ENCODE measurements around the gene DSPP. TPM values are rescaled to one million over a fixed set of nuclear protein-coding genes. Genes with fewer than 3 reads are reported as not detected.

Gene DSPP
- total RNA-seq, 1 donor from 2014 or later, result not detected

DNA sequence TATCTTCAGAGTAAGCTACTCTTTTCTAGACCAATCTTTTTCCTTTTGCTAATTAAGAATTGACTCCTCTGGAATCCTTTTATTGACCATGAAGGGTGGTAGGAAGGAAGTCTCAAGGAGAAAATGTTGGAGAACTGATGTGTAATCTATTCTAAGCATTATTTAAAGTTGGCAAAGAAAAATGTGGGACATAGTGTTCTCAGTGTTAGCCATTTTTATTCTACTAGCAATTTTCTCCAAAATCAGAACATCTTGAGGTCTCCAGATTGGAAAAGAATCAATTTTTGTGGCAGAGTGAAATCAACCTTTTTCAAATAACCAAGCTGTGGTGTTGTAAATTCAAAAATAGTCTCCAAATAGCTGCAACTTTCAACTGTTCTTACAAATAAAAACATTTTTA lies 23.3 kb downstream of the DSPP start:
- Histone ChIP-seq H3K27ac (no peak overlapping the region), H3K9me3 (no peaks in the 10 kb centered on the region), H3K27me3 (no peaks in the 10 kb centered on the region), H3K4me3 (no peak overlapping the region), H3K4me1 (no peaks in the 10 kb centered on the region), H3K36me3 (no peaks in the 10 kb centered on the region)
- intact Hi-C loops (cut with DNase I), result no loop called here
- TF ChIP-seq, protein P1, sequence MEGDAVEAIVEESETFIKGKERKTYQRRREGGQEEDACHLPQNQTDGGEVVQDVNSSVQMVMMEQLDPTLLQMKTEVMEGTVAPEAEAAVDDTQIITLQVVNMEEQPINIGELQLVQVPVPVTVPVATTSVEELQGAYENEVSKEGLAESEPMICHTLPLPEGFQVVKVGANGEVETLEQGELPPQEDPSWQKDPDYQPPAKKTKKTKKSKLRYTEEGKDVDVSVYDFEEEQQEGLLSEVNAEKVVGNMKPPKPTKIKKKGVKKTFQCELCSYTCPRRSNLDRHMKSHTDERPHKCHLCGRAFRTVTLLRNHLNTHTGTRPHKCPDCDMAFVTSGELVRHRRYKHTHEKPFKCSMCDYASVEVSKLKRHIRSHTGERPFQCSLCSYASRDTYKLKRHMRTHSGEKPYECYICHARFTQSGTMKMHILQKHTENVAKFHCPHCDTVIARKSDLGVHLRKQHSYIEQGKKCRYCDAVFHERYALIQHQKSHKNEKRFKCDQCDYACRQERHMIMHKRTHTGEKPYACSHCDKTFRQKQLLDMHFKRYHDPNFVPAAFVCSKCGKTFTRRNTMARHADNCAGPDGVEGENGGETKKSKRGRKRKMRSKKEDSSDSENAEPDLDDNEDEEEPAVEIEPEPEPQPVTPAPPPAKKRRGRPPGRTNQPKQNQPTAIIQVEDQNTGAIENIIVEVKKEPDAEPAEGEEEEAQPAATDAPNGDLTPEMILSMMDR (IDR thresholded peaks at IDR 0.05), result no peak
- DNase-seq, result no peak
- no peak for ATAC-seq

DNA sequence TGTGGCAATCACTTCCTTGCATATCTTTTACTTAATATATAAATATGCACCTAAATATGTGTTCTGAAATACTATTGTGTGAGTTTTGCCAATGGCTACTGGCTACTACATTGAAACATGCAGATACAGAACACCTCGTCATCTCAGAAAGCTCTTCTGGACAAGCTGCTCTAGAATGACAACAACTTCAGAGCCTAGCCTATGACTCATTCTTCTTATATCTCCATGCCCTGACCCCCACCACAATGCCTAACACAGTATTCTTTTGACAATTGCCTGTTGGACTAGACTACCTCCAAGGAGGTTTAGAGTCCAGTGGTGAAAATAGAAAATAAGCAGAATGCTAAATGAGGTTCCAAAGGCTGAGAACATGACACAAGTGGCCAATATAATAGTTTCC lies 24.1 kb downstream of the DSPP start:
- ATAC-seq (no peak), DNase-seq (no peak)
- H3K4me1 ChIP-seq, result no peaks in the 10 kb centered on the region
- H3K36me3 ChIP-seq, result no peaks in the 10 kb centered on the region
- intact Hi-C loops (cut with DNase I), result no loop called here
- no peak overlapping the region for H3K27ac ChIP-seq
- H3K9me3 ChIP-seq, result no peaks in the 10 kb centered on the region
- H3K27me3 ChIP-seq, result no peaks in the 10 kb centered on the region
- no peak overlapping the region for H3K4me3 ChIP-seq
- TF ChIP-seq, protein P1 (IDR thresholded peaks at IDR 0.05), result no peak

DNA sequence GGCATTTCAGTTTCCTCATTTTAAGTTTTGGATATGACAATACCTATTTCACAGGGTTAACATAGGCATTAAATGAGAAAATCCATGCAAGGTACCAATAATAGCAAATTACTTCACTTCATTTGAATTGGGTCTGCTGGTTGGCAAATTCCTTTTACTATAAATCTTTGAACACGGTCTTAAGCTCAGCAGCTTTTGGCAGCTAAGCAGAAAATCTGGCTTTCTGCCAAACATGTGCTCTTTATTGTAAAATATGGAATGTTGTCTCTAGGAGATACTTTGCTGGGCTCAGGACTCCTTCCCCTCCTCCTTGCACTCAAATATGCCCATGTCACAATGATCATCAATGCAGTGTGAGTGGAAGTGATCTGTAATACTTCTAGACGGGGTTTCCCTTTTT lies 24.9 kb downstream of the DSPP start:
- ATAC-seq (no peak), DNase-seq (no peak)
- Histone ChIP-seq H3K27me3 (no peaks in the 10 kb centered on the region), H3K27ac (no peak overlapping the region), H3K36me3 (no peaks in the 10 kb centered on the region), H3K4me1 (no peaks in the 10 kb centered on the region), H3K4me3 (no peak overlapping the region), H3K9me3 (no peaks in the 10 kb centered on the region)
- TF ChIP-seq, protein P1 (IDR thresholded peaks at IDR 0.05), result no peak
- intact Hi-C loops (cut with DNase I), result no loop called here

DNA sequence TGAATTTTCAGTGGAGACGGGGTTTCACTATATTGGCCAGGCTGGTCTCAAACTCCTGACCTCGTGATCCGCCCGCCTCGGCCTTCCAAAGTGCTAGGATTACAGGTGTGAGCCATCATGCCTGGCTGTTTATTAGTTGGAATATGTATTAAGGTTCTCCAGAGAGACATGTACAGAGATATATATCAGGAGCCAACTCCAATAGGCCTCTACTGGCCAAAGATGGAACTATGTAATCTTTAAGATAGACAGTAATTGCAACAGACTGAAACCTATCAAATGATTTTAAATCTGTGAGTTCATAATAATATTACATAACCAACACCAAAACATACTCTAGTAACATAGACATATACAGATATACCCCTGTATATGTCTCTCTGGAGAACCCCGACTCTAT lies 36.0 kb downstream of the DSPP start:
- H3K36me3 ChIP-seq, result no peaks in the 10 kb centered on the region
- ATAC-seq, result no peak
- no peak overlapping the region for H3K4me3 ChIP-seq
- no peak overlapping the region for H3K27ac ChIP-seq
- no peak for DNase-seq
- H3K27me3 ChIP-seq, result no peaks in the 10 kb centered on the region
- TF ChIP-seq, protein P1 (IDR thresholded peaks at IDR 0.05), result no peak
- H3K9me3 ChIP-seq, result no peaks in the 10 kb centered on the region
- no peaks in the 10 kb centered on the region for H3K4me1 ChIP-seq
- intact Hi-C loops (cut with DNase I), result no loop called here

DNA sequence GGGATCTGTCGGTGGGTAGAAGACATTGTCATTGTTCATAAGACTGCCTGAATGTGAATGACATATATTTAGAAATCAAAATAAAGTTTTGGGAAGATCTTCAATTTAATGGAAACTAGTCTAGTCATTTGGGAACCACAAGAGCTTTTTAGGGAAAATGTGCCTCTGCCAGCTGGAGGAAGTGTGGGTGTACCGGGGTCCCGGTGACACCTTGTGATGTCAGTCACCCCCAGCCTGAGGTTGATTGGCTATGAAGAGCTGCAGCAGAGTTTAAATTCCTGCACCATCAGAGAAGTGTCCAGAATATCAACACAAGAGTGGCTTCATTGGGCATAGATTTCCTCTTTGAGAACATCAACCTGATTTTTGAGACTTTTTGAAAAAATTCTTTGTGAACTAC lies 41.7 kb downstream of the DSPP start, which contains the start of gene DMP1:
Gene DMP1 (plus strand): TSS at position 301 of the 400 bp plus-strand sequence. CDS start 6,213 bp downstream, outside the sequence.
- no peaks in the 10 kb centered on the region for H3K4me1 ChIP-seq
- H3K36me3 ChIP-seq, result no peaks in the 10 kb centered on the region
- no peak within 1 kb of the TSS for H3K4me3 ChIP-seq
- intact Hi-C loops (cut with DNase I), result no loop called here
- no peak for ATAC-seq
- no peaks in the 10 kb centered on the region for H3K27me3 ChIP-seq
- no peak for DNase-seq
- H3K27ac ChIP-seq, result no peak within 1 kb of the TSS
- TF ChIP-seq, protein P1 (IDR thresholded peaks at IDR 0.05), result no peak
- no peaks in the 10 kb centered on the region for H3K9me3 ChIP-seq

DNA sequence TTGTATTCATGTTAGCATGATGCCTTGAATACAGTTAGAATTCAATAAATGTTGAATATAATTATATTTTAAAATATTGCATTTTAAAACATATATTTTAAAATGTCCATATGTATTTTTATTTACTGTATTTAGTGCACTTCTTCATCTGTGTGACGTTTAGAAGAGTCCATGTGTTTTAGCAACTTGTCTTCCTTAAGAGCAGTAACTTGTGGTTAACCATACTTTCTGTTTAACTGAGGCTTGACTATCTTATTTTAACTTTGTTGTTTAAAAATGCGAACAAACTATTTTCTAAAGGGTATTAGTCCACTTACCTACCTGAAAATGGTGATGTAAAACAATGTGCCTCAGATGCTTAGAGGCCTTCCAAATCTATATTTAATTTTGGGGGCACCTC lies 42.6 kb downstream of the DSPP start:
- Histone ChIP-seq H3K9me3 (no peaks in the 10 kb centered on the region), H3K4me1 (no peaks in the 10 kb centered on the region), H3K27ac (no peak overlapping the region), H3K36me3 (no peaks in the 10 kb centered on the region), H3K27me3 (no peaks in the 10 kb centered on the region), H3K4me3 (no peak overlapping the region)
- ATAC-seq (no peak), DNase-seq (no peak)
- intact Hi-C loops (cut with DNase I), result no loop called here
- TF ChIP-seq, protein P1 (IDR thresholded peaks at IDR 0.05), result no peak

Data from upper lobe of right lung (tissue), 1 donor.